ENCODE measurements around the gene REELD1.

REELD1 gene

GRCh38 chr4:146186596-146186995 lies 27.7 kb upstream of the REELD1 start:
- in situ Hi-C loops (cut with HindIII; ENCODE audit: low pct_ligation_motif_present, low sequenced_read_pairs), result no loop called here
- Histone ChIP-seq H3K27ac (no peak overlapping the region), H3K36me3 (replicated peaks) (peaks cover 10% of the 10 kb centered on the region), H3K27me3 (replicated peaks) (no peaks in the 10 kb centered on the region), H3K4me3 (ENCODE audit: low read depth, low read length) (no peak overlapping the region)
- no peak for TF ChIP-seq CTCF (IDR thresholded peaks at IDR 0.05; ENCODE audit: low read depth, low read length, missing control alignments)
- no peak for DNase-seq

GRCh38 chr4:146190456-146190855 lies 23.9 kb upstream of the REELD1 start:
- no peak overlapping the region for H3K4me3 ChIP-seq (ENCODE audit: low read depth, low read length)
- H3K27me3 ChIP-seq (replicated peaks), result no peaks in the 10 kb centered on the region
- no peak overlapping the region for H3K27ac ChIP-seq
- TF ChIP-seq CTCF (IDR thresholded peaks at IDR 0.05; ENCODE audit: low read depth, low read length, missing control alignments), result no peak
- DNase-seq, result no peak
- in situ Hi-C loops (cut with HindIII; ENCODE audit: low pct_ligation_motif_present, low sequenced_read_pairs), result no loop called here
- H3K36me3 ChIP-seq (replicated peaks), result peaks cover 10% of the 10 kb centered on the region

- in situ Hi-C loops (cut with HindIII; ENCODE audit: low pct_ligation_motif_present, low sequenced_read_pairs), result no loop called here
- H3K27ac ChIP-seq, result no peak overlapping the region
- H3K4me3 ChIP-seq (ENCODE audit: low read depth, low read length), result no peak overlapping the region
- DNase-seq, result no peak
- H3K36me3 ChIP-seq (replicated peaks), result peaks cover 10% of the 10 kb centered on the region
- no peak for TF ChIP-seq CTCF (IDR thresholded peaks at IDR 0.05; ENCODE audit: low read depth, low read length, missing control alignments)
- no peaks in the 10 kb centered on the region for H3K27me3 ChIP-seq (replicated peaks)
Measured at GRCh38 chr4:146191766-146192458, 22.4 kb upstream of the REELD1 start.

- no peak overlapping the region for H3K4me3 ChIP-seq (ENCODE audit: low read depth, low read length)
- DNase-seq, result no peak
- in situ Hi-C loops (cut with HindIII; ENCODE audit: low pct_ligation_motif_present, low sequenced_read_pairs), result no loop called here
- no peaks in the 10 kb centered on the region for H3K27me3 ChIP-seq (replicated peaks)
- no peak overlapping the region for H3K27ac ChIP-seq
- H3K36me3 ChIP-seq (replicated peaks), result peaks cover 4% of the 10 kb centered on the region
- TF ChIP-seq CTCF (IDR thresholded peaks at IDR 0.05; ENCODE audit: low read depth, low read length, missing control alignments), result no peak
Measured at GRCh38 chr4:146193628-146194027, 20.7 kb upstream of the REELD1 start.

- no peak overlapping the region for H3K27ac ChIP-seq
- no peak overlapping the region for H3K4me3 ChIP-seq (ENCODE audit: low read depth, low read length)
- in situ Hi-C loops (cut with HindIII; ENCODE audit: low pct_ligation_motif_present, low sequenced_read_pairs), result no loop called here
- TF ChIP-seq CTCF (IDR thresholded peaks at IDR 0.05; ENCODE audit: low read depth, low read length, missing control alignments), result no peak
- H3K36me3 ChIP-seq (replicated peaks), result peaks cover 4% of the 10 kb centered on the region
- H3K27me3 ChIP-seq (replicated peaks), result no peaks in the 10 kb centered on the region
- DNase-seq, result no peak
Measured at GRCh38 chr4:146194212-146194611, 20.1 kb upstream of the REELD1 start.

GRCh38 chr4:146202665-146203064 lies 11.7 kb upstream of the REELD1 start:
- TF ChIP-seq CTCF (IDR thresholded peaks at IDR 0.05; ENCODE audit: low read depth, low read length, missing control alignments), result no peak
- in situ Hi-C loops (cut with HindIII; ENCODE audit: low pct_ligation_motif_present, low sequenced_read_pairs), result no loop called here
- no peak overlapping the region for H3K4me3 ChIP-seq (ENCODE audit: low read depth, low read length)
- no peak for DNase-seq
- no peaks in the 10 kb centered on the region for H3K36me3 ChIP-seq (replicated peaks)
- H3K27ac ChIP-seq, result no peak overlapping the region
- H3K27me3 ChIP-seq (replicated peaks), result no peaks in the 10 kb centered on the region

All from brain microvascular endothelial cell (primary cell).